Esophagus squamous epithelium (tissue), 5 donors: ENCODE measurements around the gene REG4. TPM values are rescaled to one million over a fixed set of nuclear protein-coding genes. Genes with fewer than 3 reads are reported as not detected.

Source experiments
- DNase-seq: peaks from one replicate; lab custom pipeline; 2025; lab: John Stamatoyannopoulos, UW
- H3K27ac ChIP-seq, 4 donors: fragments of 200-600 bp; sonication (generic); one replicate each; pipeline ENCODE4 v1.5.1; 2016 to 2019; ENCODE audit warnings: mild to moderate bottlenecking in 1 of 4
- H3K27me3 ChIP-seq, 4 donors: fragments of 200-600 bp; sonication (generic); 1 replicate in 3 of 4; 2 replicates in 1 of 4; pipeline versions ENCODE4 v1.5.1 to v1.6.0; 2017 to 2021; ENCODE audit warnings: antibody characterized with exemption in 1 of 4
- H3K36me3 ChIP-seq, 3 donors: fragments of 200-600 bp; sonication (generic); one replicate each; pipeline ENCODE4 v1.5.1; 2016 to 2019
- H3K4me1 ChIP-seq, 3 donors: fragments of 200-600 bp; sonication (generic); one replicate each; pipeline ENCODE4 v1.5.1; 2017 to 2019
- H3K4me3 ChIP-seq, 4 donors: fragments of 200-600 bp; sonication (generic); 1 replicate in 3 of 4; 2 replicates in 1 of 4; pipeline ENCODE4 v1.5.1; 2016 to 2019; ENCODE audit warnings: mild to moderate bottlenecking in 2 of 4, moderate library complexity in 1 of 4
- H3K9me3 ChIP-seq, 3 donors: fragments of 200-600 bp; sonication (generic); one replicate each; pipeline ENCODE4 v1.5.1; 2016 to 2019
- CTCF ChIP-seq, 6 experiments: fragments of 450-650 bp in 4 of 6; fragments of 200-600 bp in 2 of 6; sonication (generic) in 2 of 6; IDR thresholded peaks; one replicate each; pipeline ENCODE4 v1.5.1; 2016 to 2019; ENCODE audit warnings: antibody characterized with exemption in 6 of 6, mild to moderate bottlenecking in 4 of 6, moderate library complexity in 4 of 6
- POLR2A ChIP-seq, 4 donors: fragments of 450-650 bp; IDR thresholded peaks; one replicate each; pipeline ENCODE4 v1.6.1; 2017; ENCODE audit warnings: antibody characterized with exemption in 4 of 4, mild to moderate bottlenecking in 4 of 4, moderate library complexity in 3 of 4
- WGBS, 2 donors: methylation state at CpG; one replicate each; pipeline ENCODE4 v1.1.5; 2018; 5-methylcytosine and 5-hydroxymethylcytosine counted together
- intact Hi-C: fragments of 100-400 bp; cut with DNase I; formaldehyde crosslinking; loops from one replicate; pipeline ENCODE4 v1.15.0; 2022
- total RNA-seq, 4 donors: library from RNA; depleted of rRNA; stranded (reverse); fragments of >200 nt; gene quantifications; one replicate each; pipeline ENCODE4 v1.1.0, GENCODE V29; 2016
- donor health status: DM: yes; HTN: yes; CAD: no.

The REG4 gene
- total RNA-seq, 4 donors from 2014 or later: not detected

DNA sequence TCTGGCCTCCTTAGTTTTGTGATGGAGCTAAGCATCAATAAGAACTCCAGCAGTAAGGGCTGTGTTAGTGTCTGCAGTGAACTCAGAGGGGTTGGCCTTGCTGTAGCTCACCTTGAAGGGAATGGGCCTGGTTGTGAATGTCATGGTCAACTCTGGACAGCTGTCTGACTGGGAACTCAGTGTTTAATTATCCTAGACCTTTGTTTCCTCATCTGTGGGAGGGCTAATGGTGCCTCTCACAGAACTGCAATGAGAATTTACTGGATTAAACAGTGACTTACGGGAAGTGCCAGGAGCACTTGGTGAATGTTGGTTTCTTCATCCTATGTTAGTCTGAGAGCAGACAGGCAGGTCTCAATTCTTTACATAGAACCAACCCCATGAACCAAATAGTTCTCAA is 66.2 kb downstream of the REG4 start:
- WGBS, 2 donors: 60 to 80% methylated on average over 1 of the region's 1 CpG
- H3K9me3 ChIP-seq: no peaks in the 10 kb centered on the region
- no peak overlapping the region for H3K27ac ChIP-seq
- no peaks in the 10 kb centered on the region for H3K27me3 ChIP-seq
- peaks cover 0 to 7% (median 0%) of the 10 kb centered on the region in 3 donors for H3K36me3 ChIP-seq
- no peak for DNase-seq
- intact Hi-C loops: no loop called here
- H3K4me1 ChIP-seq: peaks cover 3 to 61% (median 15%) of the 10 kb centered on the region in 3 donors
- TF ChIP-seq CTCF (IDR thresholded peaks at IDR 0.05) (no peak), POLR2A (IDR thresholded peaks at IDR 0.05) (no peak)
- no peak overlapping the region for H3K4me3 ChIP-seq

DNA sequence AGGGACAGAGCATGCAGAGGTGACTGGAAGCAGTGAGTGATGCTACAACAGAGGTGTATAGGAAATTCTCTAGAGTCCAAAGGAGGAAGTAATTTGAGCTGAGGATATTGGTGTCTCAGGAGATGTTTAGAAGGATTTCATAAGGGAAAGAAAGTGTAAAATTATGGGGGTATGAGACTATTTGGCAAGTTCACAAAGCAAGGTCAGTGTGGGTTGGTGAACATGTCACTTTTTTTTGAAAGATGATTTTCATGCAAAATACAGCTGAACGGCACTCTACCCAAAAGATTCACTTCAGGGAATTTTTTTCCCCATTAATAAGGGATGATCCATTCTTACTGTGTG is 66.7 kb downstream of the REG4 start:
- 94 to 100% methylated on average over 1 of the region's 1 CpG for WGBS, 2 donors
- TF ChIP-seq POLR2A (IDR thresholded peaks at IDR 0.05) (no peak), CTCF (IDR thresholded peaks at IDR 0.05) (no peak)
- Histone ChIP-seq H3K4me1 (peaks cover 3 to 61% (median 15%) of the 10 kb centered on the region in 3 donors), H3K4me3 (no peak overlapping the region), H3K9me3 (no peaks in the 10 kb centered on the region), H3K27me3 (no peaks in the 10 kb centered on the region), H3K27ac (no peak overlapping the region), H3K36me3 (peaks cover 0 to 7% (median 0%) of the 10 kb centered on the region in 3 donors)
- no peak for DNase-seq
- intact Hi-C loops: no loop called here

Other genes starting within 250 kb of the REG4 start
- gene ZNF697, start 163.2 kb downstream of the REG4 start, total RNA-seq: 1 to 10 TPM in 2 of 4 donors, under 1 TPM in 2; 0.34 to 3.3 (median 1.4) TPM
- gene PHGDH, start 99.5 kb downstream of the REG4 start, total RNA-seq: 10 to 100 TPM; 34.5 to 89.7 (median 43.2) TPM
- 10 to 100 TPM in 1 of 4 donors, 1 to 10 TPM in 2, not detected in 1; 1.1 to 27.0 (median 2.5) TPM for gene HMGCS2, start 42.6 kb downstream of the REG4 start, total RNA-seq
- not detected for gene ADAM30, start 85.1 kb upstream of the REG4 start, total RNA-seq